ENCODE measurements around the gene ADAM22.

DNA sequence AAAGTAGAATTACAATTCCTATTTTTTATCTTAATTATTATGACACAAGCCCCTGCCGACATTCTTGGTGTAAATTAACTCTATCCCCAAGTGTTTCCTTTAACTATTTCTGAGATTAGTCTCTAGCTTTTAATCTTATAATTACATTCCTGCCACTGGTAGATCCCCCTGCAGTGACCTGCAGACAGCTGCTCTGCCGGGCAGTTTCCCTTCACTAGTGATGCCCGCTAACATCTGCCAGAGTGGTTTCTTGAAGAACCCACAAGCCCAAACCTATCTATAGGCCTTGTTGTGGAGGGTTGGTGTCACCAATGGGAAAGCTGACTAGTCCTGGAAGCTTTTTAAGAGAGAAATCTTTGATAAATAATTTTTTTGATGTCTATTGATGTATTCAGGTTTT lies 50.0 kb downstream of the ADAM22 start:
- TF ChIP-seq, protein P1, sequence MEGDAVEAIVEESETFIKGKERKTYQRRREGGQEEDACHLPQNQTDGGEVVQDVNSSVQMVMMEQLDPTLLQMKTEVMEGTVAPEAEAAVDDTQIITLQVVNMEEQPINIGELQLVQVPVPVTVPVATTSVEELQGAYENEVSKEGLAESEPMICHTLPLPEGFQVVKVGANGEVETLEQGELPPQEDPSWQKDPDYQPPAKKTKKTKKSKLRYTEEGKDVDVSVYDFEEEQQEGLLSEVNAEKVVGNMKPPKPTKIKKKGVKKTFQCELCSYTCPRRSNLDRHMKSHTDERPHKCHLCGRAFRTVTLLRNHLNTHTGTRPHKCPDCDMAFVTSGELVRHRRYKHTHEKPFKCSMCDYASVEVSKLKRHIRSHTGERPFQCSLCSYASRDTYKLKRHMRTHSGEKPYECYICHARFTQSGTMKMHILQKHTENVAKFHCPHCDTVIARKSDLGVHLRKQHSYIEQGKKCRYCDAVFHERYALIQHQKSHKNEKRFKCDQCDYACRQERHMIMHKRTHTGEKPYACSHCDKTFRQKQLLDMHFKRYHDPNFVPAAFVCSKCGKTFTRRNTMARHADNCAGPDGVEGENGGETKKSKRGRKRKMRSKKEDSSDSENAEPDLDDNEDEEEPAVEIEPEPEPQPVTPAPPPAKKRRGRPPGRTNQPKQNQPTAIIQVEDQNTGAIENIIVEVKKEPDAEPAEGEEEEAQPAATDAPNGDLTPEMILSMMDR (IDR thresholded peaks at IDR 0.05; ENCODE audit: borderline replicate concordance, extremely low read depth, low read length, poor library complexity, severe bottlenecking), result no peak
- TF ChIP-seq EZH2 (IDR thresholded peaks at IDR 0.05; ENCODE audit: borderline replicate concordance, low read depth, low read length, severe bottlenecking), result no peak
